Neural progenitor cell (in vitro differentiated cells): Measurements from ENCODE around the gene MEGF8. TPM values are rescaled to one million over a fixed set of nuclear protein-coding genes. Genes with fewer than 3 reads are reported as not detected.

Experiments used
- DNase-seq: peaks from one replicate; pipeline ENCODE4 v3.0.0-alpha.2; 2016; ENCODE audit warnings: low spot score
- H2AFZ ChIP-seq: fragments of 200-600 bp; sonication (generic); replicated peaks from 2 replicates; pipeline ENCODE4 v1.6.1; 2016; ENCODE audit warnings: antibody characterized with exemption
- H3F3A ChIP-seq: fragments of 200-600 bp; sonication (generic); 2 replicates; pipeline ENCODE4 v1.6.1; 2016; ENCODE audit warnings: antibody characterized with exemption, low read depth
- H3K27ac ChIP-seq: fragments of 200-600 bp; sonication (generic); 2 replicates; pipeline ENCODE4 v1.5.1; 2016; ENCODE audit warnings: mild to moderate bottlenecking
- H3K27me3 ChIP-seq: fragments of 200-600 bp; sonication (generic); 2 replicates; pipeline ENCODE4 v1.6.1; 2016; ENCODE audit warnings: mild to moderate bottlenecking, moderate library complexity
- H3K36me3 ChIP-seq: fragments of 200-600 bp; sonication (generic); 2 replicates; pipeline ENCODE4 v1.5.1; 2016
- H3K4me1 ChIP-seq: fragments of 200-600 bp; sonication (generic); 2 replicates; pipeline ENCODE4 v1.6.1; 2016; ENCODE audit warnings: mixed run types
- H3K4me2 ChIP-seq: fragments of 200-600 bp; sonication (generic); 2 replicates; pipeline ENCODE4 v1.6.1; 2016
- H3K4me3 ChIP-seq: fragments of 200-600 bp; sonication (generic); 2 replicates; pipeline ENCODE4 v1.5.1; 2016
- H3K79me2 ChIP-seq: fragments of 200-600 bp; sonication (generic); 2 replicates; pipeline ENCODE4 v1.6.1; 2016; ENCODE audit warnings: low read depth
- H3K9ac ChIP-seq: fragments of 200-600 bp; sonication (generic); 2 replicates; pipeline ENCODE4 v1.6.1; 2016
- H3K9me3 ChIP-seq: fragments of 200-600 bp; sonication (generic); 2 replicates; pipeline ENCODE4 v1.5.1; 2016; ENCODE audit warnings: low read depth
- H4K20me1 ChIP-seq: fragments of 200-600 bp; sonication (generic); 2 replicates; pipeline ENCODE4 v1.6.1; 2016; ENCODE audit warnings: low read depth
- H3K27ac Mint-ChIP-seq: 3 replicates; pipeline ENCODE4 v1.8.0; 2021; ENCODE audit warnings: mixed read lengths
- H3K27me3 Mint-ChIP-seq: 2 replicates; pipeline ENCODE4 v1.8.0; 2022; ENCODE audit warnings: low read depth, mild to moderate bottlenecking, inconsistent platforms, moderate library complexity, mixed read lengths; ENCODE audit not compliant: insufficient read depth
- H3K36me3 Mint-ChIP-seq: 3 replicates; pipeline ENCODE4 v1.8.0; 2021; ENCODE audit warnings: mixed read lengths
- H3K4me1 Mint-ChIP-seq: 3 replicates; pipeline ENCODE4 v1.8.0; 2021; ENCODE audit warnings: mixed read lengths
- H3K4me3 Mint-ChIP-seq: 3 replicates; pipeline ENCODE4 v1.8.0; 2021; ENCODE audit warnings: mild to moderate bottlenecking, moderate library complexity, mixed read lengths
- H3K9me3 Mint-ChIP-seq: 3 replicates; pipeline ENCODE4 v1.8.0; 2020; ENCODE audit warnings: mixed read lengths
- CTCF ChIP-seq: fragments of 200-600 bp; sonication (generic); IDR thresholded peaks from 2 replicates; pipeline ENCODE4 v1.5.1; 2017; ENCODE audit warnings: antibody characterized with exemption, mild to moderate bottlenecking
- EZH2 ChIP-seq: fragments of 200-600 bp; sonication (generic); IDR thresholded peaks from 2 replicates; pipeline ENCODE4 v1.6.1; 2017; ENCODE audit warnings: antibody characterized with exemption, mild to moderate bottlenecking, moderate library complexity
- EZH2phosphoT487 ChIP-seq: fragments of 200-600 bp; sonication (generic); IDR thresholded peaks from 2 replicates; pipeline ENCODE4 v1.6.1; 2017; ENCODE audit warnings: antibody characterized with exemption
- total RNA-seq: library from RNA; depleted of rRNA; stranded (reverse); fragments of >200 nt; gene quantifications from 2 replicates; pipeline ENCODE4 v1.2.3, GENCODE V29; 2015; ENCODE audit warnings: low replicate concordance

MEGF8 gene
- total RNA-seq, 1 donor from 2014 or later, result 7.3 TPM

- Histone ChIP-seq H3K4me1 (peaks cover 4% of the 10 kb centered on the region), H3K4me2 (no peak overlapping the region), H3K27me3 (no peaks in the 10 kb centered on the region), H3K79me2 (no peaks in the 10 kb centered on the region), H4K20me1 (no peaks in the 10 kb centered on the region), H3F3A (no peaks in the 10 kb centered on the region), H3K36me3 (no peaks in the 10 kb centered on the region), H3K4me3 (no peak overlapping the region), H3K9me3 (no peaks in the 10 kb centered on the region), H3K27ac (no peak overlapping the region), H2AFZ (no peak overlapping the region), H3K9ac (no peak overlapping the region)
- Mint-ChIP-seq H3K4me3 (peak overlapping the region; percentile 46), H3K4me1 (peaks cover 14% of the 10 kb centered on the region), H3K9me3 (peaks cover 4% of the 10 kb centered on the region), H3K27ac (peak overlapping the region; percentile 33), H3K27me3 (peaks cover 12% of the 10 kb centered on the region), H3K36me3 (peaks cover 32% of the 10 kb centered on the region)
- TF ChIP-seq EZH2phosphoT487 (no peak), EZH2 (no peak), CTCF (no peak)
- no peak for DNase-seq
Measured at GRCh38 chr19:42363614-42364346, 38.3 kb downstream of the MEGF8 start.

GRCh38 chr19:42366673-42367072 lies 41.2 kb downstream of the MEGF8 start:
- H3K4me3 ChIP-seq, result no peak overlapping the region
- H3K27ac ChIP-seq, result no peak overlapping the region
- Mint-ChIP-seq H3K27ac (no peak overlapping the region), H3K36me3 (peaks cover 26% of the 10 kb centered on the region), H3K9me3 (peaks cover 4% of the 10 kb centered on the region), H3K27me3 (peaks cover 8% of the 10 kb centered on the region), H3K4me1 (peaks cover 21% of the 10 kb centered on the region), H3K4me3 (no peak overlapping the region)
- no peaks in the 10 kb centered on the region for H3K27me3 ChIP-seq
- H3K79me2 ChIP-seq, result no peaks in the 10 kb centered on the region
- H3K9ac ChIP-seq, result no peak overlapping the region
- no peak for DNase-seq
- no peaks in the 10 kb centered on the region for H3K9me3 ChIP-seq
- H3K36me3 ChIP-seq, result no peaks in the 10 kb centered on the region
- no peaks in the 10 kb centered on the region for H4K20me1 ChIP-seq
- H3K4me2 ChIP-seq, result no peak overlapping the region
- no peak overlapping the region for H2AFZ ChIP-seq
- no peaks in the 10 kb centered on the region for H3F3A ChIP-seq
- TF ChIP-seq EZH2phosphoT487 (no peak), EZH2 (no peak), CTCF (no peak)
- peaks cover 10% of the 10 kb centered on the region for H3K4me1 ChIP-seq

GRCh38 chr19:42367929-42368328 lies 42.5 kb downstream of the MEGF8 start:
- H3K36me3 Mint-ChIP-seq, result peaks cover 31% of the 10 kb centered on the region

More at GRCh38 chr19:42367929-42368328, 42.5 kb downstream of the MEGF8 start:
- H3K4me2 ChIP-seq, result no peak overlapping the region
- no peak overlapping the region for H3K4me3 ChIP-seq
- H3K9ac ChIP-seq, result no peak overlapping the region
- peaks cover 21% of the 10 kb centered on the region for H3K4me1 Mint-ChIP-seq
- H4K20me1 ChIP-seq, result no peaks in the 10 kb centered on the region
- H3K27me3 Mint-ChIP-seq, result peaks cover 8% of the 10 kb centered on the region
- H3K4me1 ChIP-seq, result peaks cover 10% of the 10 kb centered on the region
- H3K27ac Mint-ChIP-seq, result no peak overlapping the region
- H3K27ac ChIP-seq, result no peak overlapping the region
- TF ChIP-seq CTCF (no peak), EZH2 (no peak), EZH2phosphoT487 (no peak)
- no peak overlapping the region for H3K4me3 Mint-ChIP-seq
- DNase-seq, result no peak
- no peaks in the 10 kb centered on the region for H3F3A ChIP-seq
- no peak overlapping the region for H2AFZ ChIP-seq
- H3K9me3 ChIP-seq, result no peaks in the 10 kb centered on the region
- no peaks in the 10 kb centered on the region for H3K79me2 ChIP-seq
- peaks cover 4% of the 10 kb centered on the region for H3K9me3 Mint-ChIP-seq
- H3K27me3 ChIP-seq, result no peaks in the 10 kb centered on the region
- H3K36me3 ChIP-seq, result no peaks in the 10 kb centered on the region
